HG03442 (cell line): Measurements from ENCODE around the gene FGD3.
"Not testable (repeated sequence)": the region's sequence is repeated elsewhere in the genome, so short reads cannot be mapped to it uniquely, and the experiment has no call there.

Source experiments
- ATAC-seq: cut with Tn5 transposase; IDR thresholded peaks from one replicate; pipeline ENCODE4 v1.9.1; 2021; ENCODE audit warnings: mild to moderate bottlenecking, moderate library complexity; ENCODE audit not compliant: unreplicated experiment

The FGD3 gene

DNA sequence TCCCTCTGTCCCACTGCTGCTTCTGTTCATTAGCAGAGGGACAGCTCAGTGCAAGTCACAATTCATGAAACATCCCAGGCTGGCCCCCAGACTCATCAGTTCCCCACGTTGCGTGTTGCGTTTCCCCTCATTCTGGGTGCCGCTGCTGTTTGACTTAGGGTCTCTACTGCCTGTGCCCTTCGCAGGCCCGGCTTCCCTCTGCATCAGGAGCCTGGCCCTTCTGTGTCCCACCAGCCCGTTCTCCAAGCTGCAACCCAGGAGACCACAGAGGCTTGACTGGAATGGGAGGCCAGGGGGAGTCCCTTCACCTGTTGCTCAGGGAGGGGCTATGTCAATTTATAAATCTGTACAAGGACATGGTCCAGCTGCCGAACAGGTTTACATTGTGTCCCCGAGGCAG is 57.2 kb downstream of the FGD3 start:
- ATAC-seq = no peak

DNA sequence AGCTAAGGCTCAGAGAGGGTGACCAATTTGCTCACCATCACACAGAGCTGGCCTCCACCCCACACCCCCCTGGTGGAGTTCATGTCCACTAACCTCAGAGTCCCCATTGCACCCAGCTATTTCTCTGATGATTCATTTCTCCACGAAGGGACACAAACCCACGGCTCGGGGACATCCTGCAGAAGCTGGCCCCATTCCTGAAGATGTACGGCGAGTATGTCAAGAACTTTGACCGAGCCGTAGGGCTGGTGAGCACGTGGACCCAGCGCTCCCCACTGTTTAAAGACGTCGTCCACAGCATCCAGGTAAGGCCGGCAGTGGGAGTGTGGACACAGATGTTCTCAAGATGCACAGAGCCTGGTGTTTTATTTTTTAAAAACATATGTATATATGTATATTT is 58.6 kb downstream of the FGD3 start:
- no peak for ATAC-seq

DNA sequence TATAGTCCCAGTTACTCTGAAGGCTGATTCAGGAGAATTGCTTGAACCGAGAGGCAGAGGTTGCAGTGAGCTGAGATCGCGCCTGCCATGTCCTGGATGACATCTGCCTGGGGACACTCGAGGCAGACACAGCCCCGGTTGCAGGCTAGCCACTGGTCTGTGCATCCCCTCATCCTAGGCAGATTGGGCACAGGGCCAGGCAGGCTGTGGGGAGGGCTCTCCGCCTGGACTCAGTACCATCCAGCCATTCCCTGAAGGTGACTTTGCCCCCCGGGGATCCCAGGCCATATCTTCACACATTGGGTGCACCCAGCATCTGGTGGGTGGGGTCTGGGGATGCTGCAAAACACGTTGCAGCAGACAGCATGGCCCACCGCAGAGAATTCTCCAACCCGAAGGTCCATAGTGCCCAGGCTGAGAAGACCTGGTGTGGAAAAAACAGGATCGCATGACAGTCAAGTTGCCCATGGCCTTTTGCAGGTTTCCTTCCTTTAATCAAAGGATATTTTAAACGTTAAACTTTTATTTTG is 60.3 kb downstream of the FGD3 start:
- no peak for ATAC-seq

DNA sequence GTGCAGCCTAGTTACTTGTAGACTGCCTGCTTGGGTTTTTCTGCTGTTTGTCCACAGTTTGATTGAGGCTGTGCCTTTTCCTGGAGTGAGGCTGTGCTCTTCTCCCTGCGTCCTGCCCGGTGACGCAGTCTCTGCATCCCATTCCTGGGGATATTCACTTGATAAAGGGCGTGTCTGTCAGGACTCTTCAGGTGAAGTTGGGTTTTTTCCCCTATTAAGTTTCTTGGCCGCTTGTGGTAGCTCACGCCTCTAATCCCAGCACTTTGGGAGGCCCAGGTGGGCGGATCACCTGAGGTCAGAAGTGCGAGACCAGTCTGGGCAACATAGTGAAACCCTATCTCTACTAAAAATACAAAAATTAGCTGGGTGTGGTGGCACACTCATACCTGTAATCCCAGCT is 61.1 kb downstream of the FGD3 start:
- no peak for ATAC-seq

DNA sequence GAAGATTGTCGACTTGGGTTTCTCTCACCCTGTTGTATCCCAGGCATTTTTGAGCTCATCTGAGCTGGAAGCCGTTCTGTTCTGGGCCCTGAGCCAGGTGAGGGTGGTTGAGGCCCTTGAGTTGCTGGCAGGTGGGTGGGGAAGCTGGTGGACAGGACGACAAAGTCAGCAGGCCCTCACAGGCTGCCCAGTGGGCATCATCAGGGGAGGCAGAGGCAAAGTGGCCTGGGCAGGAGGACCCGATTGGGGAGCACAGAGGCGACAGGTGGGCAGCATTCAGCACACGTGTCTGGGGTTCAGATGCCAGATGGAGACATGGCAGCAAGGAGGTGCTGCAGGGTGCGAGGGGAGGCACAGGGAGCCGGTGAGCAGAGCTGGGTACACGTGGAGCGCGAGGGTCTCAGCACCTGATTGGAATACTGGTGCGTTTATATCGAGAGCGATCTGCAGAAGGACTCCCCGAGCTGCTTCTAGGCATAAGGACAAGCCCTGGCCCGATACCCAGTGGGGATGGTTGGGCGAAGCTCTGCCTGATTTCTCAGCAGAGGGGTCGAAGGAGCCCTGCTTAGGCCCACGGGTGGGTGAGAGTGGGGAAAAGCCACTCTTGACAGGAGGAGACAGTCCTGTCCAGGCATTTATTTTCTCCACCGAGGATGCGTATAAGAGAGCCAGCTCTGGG is 62.2 kb downstream of the FGD3 start:
- ATAC-seq = no peak

DNA sequence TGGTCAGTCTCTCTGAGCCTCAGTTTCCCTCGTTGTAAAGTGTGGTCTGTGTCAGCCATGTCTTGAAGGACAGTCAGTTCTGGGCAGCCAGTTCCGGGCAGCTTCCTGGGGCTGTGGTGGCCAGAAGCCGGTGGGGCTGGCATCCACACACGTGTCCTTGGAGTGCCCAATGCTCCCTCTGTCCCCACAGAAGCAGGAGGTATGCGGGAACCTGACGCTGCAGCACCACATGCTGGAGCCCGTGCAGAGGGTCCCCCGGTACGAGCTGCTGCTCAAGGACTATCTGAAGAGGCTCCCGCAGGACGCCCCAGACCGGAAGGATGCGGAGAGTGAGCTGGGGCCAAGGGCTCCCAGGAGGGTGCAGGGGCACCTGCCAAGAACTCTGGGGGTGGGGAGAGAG is 62.7 kb downstream of the FGD3 start:
- ATAC-seq = no peak

DNA sequence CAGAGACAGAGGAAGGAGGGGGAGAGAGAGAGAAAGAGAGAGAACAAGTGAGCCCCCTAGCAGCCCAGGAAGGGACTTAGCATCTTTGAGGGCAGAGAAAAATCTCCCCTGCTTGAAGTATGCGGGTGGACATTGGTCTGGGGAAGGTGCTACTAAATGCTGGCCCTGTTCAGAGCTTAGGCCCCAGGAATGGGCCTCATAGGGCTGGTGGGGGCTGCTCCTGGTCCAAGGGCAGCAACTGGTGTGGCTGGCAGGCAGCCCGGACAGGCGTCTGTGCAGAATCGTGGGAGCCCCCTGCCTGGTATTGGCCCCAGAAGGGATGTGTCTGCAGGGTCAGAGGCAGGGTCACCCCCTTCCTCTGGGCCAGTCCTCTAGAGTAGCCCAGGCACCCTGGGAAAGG is 63.4 kb downstream of the FGD3 start:
- ATAC-seq = no peak

DNA sequence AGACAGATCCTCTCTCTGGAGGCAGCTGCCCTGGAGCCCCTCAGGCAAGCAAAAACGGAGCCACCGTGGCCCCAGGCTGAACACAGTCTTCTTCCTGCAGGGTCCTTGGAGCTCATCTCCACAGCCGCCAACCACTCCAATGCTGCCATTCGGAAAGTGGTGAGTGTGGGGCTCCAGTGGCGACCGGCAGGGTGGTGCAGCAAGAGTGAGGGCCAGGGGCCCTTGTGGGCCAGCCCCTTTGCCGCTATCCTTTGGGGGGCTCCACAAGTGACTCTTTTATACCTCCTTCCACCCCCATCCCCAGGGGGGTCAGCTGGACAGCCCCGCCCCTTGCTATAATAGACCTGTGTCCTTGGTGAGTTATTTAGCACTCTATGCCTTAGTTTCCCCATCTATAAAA is 63.8 kb downstream of the FGD3 start:
- no peak for ATAC-seq

DNA sequence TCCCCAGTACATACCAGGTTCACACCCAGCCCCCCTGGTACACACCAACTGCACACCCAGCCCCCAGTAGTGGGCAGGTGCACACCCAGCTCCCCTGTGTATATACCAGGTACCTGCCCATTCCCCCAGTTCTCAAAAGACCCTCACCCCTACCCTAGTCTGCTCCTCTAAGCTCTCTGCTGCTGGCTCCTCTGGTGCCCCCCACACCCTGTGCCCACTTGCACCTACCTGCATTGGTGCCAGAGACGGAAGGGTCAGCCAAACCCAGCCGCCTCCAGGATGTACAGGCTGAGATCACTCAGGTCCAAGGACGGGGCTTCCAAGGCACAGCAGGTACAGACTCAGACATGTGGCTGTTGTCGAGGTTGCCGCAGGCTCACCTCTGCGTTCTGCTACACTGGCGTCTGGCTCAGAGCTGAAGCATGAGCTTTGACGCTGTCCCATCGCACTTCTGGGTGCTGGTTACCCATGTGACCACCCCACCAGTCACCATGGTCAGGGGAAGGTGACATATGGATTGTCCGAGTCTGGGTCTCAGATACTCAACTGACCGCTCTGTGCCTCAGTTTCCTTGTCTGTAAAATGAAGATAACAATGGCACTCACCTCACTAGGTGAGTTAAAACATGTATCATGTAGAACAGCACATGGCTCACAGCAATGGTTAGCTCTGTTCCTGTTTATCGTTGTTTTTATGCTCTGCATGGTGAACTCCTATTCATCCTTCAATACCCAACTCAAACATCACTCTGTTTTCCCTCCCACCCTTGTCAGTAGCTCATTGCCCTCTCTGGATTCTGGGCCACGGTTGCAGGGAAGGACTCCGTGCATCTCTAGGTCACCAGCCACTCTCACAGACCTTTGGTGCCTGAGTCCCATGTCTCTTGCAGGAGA is 65.9 kb downstream of the FGD3 start:
- ATAC-seq = no peak

DNA sequence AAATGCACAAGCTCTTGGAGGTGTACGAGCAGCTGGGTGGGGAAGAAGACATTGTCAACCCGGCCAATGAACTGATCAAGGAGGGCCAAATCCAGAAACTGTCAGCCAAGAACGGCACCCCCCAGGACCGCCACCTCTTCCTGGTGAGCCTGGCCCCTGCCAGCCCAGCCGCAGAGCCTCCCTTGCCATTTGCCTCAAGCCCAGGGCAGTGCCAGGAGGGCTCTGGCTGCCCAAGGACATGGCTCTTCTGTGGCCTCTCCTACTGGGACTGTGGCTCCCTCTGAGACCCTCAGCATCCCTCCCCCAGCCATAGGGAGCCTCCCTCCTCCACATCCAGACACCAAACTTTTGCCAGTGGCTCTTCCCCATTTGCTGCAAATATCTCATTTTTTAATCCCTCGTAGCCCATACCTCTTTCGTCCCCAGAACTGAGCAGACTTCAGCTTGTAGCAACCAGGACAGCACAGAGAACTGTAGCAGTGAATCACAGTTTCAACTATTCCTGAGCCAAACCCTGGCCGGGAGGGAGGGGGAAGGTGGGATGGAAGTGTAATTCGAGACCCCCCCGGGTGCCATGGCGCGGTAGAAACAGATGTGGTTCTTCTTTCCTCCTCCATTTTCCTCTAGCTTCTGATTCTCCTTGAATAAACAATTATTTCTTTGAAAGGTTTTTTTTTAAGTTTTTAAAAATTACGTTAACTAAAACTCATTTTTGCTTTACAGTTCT is 66.7 kb downstream of the FGD3 start:
- no peak for ATAC-seq

DNA sequence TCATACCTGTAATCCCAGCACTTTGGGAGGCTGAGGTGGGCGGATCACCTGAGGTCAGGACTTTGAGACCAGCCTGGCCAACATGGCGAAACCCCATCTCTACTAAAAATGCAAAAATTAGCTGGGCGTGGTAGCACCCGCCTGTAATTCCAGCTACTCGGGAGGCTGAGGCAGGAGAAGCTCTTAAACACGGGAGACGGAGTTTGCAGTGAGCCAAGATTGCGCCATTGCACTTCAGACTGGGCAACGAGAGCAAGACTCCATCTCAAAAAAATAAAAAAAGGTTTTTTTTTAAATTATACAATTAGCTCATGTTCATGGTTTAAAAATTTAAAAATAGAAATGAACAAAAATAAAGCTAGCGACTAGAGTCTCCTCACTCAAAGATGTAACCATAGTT is 67.9 kb downstream of the FGD3 start:
- not testable (repeated sequence) for ATAC-seq

DNA sequence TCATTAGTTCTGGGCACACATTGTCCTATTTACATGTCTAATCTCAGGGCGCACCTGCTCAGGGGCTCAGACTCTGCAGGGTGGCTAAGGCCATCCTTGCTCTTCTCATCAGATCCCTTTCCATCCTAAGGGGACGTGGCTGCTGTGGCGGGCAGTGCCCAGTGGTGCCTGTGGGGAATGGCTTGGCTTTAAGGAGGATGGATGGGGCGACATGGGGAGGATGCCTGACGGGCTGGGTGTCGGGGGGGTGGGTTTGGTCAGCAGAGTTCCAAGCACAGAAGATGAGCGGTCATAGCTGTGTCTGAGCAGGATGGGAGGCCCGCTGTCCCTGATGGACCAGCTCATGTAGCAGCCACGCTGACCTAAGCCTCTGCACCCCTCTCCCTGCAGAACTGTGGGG is 70.3 kb downstream of the FGD3 start:
- ATAC-seq = no peak

DNA sequence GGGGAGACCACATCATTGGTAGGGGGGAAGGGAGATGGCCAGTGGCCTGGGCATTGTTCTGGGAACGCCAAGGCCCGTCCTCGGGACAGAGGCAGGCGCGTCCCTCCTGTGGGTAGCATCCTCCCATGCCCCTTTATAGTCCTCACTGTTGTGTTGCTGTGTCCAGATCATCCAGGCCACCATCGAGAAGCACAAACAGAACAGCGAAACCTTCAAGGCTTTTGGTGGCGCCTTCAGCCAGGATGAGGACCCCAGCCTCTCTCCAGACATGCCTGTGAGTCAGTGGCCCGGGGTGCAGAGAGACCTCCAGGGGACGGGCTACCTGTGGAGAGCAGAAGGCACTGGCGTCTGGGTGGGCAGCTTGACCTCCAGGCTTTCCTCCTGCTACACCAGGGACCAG is 72.8 kb downstream of the FGD3 start:
- ATAC-seq = no peak

DNA sequence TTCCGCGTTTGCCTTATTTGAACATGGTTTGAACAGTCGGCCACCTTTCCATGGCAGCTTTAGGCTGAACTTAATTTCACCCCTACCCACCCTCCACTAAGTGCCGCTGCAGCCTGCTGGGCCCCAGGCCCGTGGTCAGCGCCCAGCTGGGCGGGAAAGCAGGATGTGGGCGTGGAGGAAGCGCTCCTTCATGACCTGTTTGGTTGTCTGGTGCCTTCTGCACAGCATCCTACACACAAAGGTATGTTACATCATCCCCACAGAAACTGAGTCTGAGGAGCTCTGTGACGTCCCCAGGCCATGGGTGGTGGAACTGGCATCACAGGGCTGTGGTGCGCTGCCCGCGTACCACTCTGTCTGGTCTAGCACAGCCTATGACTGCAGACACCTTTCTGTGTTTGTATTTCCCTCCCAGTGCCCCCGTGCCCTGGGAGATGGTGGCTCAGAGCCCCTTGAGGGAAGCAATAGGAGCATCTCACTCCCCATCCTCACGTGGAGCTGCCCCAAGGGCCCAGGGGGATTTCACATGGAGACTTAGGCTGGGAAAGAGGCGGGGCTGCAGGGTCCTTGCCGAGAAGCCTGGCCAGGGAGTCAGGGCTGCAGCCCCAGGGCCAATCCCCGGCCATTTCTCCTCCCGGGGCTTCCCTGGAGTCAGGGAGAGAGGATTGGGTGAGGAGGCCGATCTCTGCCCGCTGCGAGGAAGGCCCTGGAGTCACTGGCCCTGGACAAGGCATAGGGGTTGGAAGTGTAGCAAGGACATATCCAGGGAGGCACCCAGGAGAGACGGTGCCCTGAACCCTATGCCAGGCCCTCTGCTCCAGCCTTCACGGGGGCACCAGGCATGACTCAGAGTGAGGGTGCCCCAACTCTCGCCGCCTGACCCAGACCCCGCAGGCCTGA is 73.7 kb downstream of the FGD3 start:
- no peak for ATAC-seq

DNA sequence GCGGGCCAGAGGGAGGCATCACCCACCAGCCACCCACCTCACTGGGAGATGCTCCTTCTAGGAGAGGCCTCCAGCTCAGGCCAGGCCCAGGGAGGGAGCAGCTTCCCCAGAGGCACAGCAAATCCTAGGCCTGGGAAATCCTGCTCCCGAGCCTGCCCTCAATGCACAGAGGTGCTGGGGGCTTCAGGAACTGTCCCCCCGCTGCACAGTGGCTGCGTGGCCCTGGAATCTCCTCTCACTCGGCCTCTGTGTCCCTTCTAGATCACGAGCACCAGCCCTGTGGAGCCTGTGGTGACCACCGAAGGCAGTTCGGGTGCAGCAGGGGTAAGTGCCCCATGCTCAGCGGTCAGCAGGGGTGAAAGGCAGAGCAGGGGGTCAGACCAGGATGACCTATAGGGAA is 74.7 kb downstream of the FGD3 start:
- no peak for ATAC-seq

DNA sequence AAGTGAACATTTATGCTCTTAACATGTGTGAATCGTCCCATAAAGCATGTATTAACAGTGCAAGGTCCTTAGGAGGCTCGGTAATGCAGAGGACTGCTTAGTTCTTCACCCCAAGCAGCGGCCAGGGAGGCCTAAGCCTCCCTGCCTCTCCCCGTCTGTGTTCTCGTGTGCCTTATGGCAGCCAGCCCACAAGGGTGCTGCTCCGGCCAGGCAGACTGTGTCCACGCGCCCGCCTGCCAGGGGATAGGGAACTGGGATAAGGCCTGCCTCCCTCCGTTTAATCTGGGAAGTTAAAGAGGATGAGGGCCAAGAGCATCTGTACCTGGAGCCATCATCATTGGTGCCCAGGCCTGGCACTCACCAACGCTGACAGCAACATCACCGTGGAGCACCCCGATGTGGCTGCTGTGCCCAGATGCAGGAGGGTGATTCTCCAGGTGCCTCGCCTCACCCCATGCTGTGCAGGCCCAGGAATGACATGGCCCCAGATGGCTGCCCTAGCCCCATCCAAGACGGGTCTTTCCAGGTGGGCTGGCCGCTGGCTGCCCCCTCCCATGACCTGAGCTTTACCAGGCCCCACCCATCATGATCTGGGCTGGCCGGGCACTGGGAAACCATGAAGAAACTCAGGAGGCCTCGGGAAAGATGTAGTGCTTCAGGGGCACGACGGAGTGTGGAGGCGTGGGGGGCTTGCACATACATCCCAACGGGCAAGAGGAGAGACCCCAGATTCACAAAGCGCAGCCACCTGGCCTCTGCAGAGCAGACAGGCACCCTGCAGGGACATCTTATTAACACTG is 75.6 kb downstream of the FGD3 start:
- no peak for ATAC-seq

DNA sequence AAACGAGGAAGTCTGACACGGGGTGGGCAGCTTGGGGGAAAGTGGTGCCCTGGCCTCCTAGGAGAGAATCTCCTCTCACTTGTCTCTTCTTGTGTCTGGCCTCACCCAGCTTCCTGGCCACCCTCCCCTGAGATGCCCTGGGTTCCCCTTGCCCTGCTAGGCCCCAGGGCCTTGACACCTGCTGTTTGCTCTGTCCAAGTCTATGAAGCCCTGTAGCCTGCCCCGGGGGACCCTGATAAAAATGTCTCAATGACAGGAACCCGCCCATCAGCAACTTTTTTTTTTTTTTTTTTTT is 76.1 kb downstream of the FGD3 start:
- no peak for ATAC-seq

DNA sequence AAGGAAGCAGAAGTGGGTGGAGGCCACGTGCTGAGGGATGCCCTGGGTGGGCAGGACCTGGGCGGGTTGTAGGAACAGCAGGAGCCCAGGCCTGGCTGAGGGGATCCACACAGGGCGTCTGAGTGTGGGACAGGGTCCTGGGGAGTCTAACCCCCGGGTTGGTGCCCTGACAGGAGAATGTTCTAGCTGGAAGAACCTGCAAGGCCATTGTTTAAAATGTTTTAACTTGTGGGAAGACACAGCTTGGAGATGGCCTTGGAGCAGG is 77.3 kb downstream of the FGD3 start:
- ATAC-seq = no peak

DNA sequence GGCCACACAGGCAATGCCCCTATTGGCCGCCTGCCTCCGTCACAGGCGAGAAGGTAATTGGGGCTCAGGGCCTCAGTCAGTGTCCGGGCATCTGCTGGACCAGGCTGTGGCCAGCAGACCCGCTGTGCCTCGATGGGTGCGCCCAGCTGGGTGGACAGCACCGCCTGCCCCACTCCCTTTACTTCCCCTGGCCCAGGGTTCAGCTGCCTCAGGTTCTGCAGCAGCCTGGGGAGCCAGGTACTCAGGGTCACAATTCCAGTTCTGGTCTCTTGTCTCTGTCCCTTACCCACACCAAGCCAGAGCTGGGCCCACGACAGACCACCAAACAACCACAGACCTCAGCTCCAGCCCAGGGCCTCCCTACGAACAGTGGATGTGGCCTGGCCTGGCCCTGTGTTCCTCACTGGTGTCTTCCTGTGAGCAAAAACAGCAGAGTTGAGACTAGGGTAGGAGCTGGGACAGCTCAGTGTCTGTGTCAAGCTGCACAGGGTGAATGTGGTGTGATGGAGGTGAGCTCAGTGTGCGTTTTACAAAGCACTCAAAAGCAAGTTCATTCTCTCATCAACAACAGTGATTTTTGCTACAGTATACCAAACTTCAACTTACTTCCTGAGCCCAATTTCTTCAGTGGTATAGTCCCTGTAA is 77.8 kb downstream of the FGD3 start:
- no peak for ATAC-seq

DNA sequence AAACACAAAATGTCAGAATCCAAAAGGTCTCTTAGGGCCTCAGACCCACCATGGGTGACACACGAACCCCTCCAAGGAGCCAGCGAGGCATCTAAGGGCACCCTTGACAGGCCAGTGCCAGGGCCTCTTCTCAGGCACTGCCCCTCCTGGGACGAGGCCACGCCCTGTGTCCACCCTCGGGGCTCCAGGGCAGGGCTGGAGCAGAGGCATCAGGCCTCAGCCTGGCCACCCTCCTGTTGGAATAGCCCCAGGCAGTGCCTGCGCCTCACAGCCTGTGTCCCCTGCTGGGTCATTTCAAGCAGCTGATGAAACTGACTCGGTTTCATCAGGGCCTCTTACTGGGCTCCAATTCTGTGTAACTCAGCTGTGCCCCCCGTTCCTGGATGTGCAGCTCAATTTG is 78.4 kb downstream of the FGD3 start:
- ATAC-seq = no peak
